Gastrocnemius medialis (tissue), 4 donors: ENCODE data around the gene PPP2R2C.

ENCODE experiments used
- POLR2A ChIP-seq, 2 donors: fragments of 450-650 bp; IDR thresholded peaks; one replicate each; pipeline ENCODE4 v1.6.1; 2017; ENCODE audit warnings: antibody characterized with exemption in 2 of 2, mild to moderate bottlenecking in 2 of 2, moderate library complexity in 2 of 2
- TF ChIP-seq, protein P1 (sequence below), 5 experiments: fragments of 450-650 bp in 3 of 5; fragments of 200-600 bp in 2 of 5; sonication (generic) in 2 of 5; IDR thresholded peaks in 4 of 5; conservative IDR thresholded peaks in 1 of 5; 1 replicate in 4 of 5; 2 replicates in 1 of 5; pipeline ENCODE4 v1.5.1; 2016 to 2019; ENCODE audit warnings: antibody characterized with exemption in 5 of 5, mild to moderate bottlenecking in 3 of 5, moderate library complexity in 3 of 5

DNA sequence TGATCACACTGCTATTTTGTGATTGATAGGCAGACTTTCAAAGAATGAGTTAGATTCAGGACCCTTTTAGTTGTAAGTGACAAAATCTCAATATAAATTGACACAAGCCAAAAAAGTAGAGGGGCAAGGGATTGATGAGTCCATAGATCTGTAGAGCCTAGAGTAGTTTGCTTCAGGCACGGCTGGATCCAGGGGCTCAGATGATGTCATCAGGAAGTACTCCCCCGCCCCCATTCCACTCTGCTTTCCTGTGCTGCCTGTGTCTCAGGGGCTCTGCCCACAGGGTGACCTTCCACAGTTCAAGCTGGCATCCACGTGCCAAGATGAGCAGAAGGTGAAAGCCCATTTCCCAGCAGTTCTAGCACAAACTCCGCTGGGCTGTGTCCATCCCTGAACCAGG is 189.1 kb downstream of the PPP2R2C start:
- TF ChIP-seq, protein P1, sequence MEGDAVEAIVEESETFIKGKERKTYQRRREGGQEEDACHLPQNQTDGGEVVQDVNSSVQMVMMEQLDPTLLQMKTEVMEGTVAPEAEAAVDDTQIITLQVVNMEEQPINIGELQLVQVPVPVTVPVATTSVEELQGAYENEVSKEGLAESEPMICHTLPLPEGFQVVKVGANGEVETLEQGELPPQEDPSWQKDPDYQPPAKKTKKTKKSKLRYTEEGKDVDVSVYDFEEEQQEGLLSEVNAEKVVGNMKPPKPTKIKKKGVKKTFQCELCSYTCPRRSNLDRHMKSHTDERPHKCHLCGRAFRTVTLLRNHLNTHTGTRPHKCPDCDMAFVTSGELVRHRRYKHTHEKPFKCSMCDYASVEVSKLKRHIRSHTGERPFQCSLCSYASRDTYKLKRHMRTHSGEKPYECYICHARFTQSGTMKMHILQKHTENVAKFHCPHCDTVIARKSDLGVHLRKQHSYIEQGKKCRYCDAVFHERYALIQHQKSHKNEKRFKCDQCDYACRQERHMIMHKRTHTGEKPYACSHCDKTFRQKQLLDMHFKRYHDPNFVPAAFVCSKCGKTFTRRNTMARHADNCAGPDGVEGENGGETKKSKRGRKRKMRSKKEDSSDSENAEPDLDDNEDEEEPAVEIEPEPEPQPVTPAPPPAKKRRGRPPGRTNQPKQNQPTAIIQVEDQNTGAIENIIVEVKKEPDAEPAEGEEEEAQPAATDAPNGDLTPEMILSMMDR (IDR thresholded peaks at IDR 0.05 in 4 of 5, conservative IDR thresholded peaks at IDR 0.05 in 1 of 5): no peak
- no peak for TF ChIP-seq POLR2A (IDR thresholded peaks at IDR 0.05)
